Measurements from ENCODE around the gene FYB1. TPM values are rescaled to one million over a fixed set of nuclear protein-coding genes. Genes with fewer than 3 reads are reported as not detected.
A peak's percentile ranks its signal among the peaks of the same experiment; 100 is the strongest.

Gene FYB1
- polyA plus RNA-seq, 3 donors, result 75.3 to 141 (median 118) TPM

DNA sequence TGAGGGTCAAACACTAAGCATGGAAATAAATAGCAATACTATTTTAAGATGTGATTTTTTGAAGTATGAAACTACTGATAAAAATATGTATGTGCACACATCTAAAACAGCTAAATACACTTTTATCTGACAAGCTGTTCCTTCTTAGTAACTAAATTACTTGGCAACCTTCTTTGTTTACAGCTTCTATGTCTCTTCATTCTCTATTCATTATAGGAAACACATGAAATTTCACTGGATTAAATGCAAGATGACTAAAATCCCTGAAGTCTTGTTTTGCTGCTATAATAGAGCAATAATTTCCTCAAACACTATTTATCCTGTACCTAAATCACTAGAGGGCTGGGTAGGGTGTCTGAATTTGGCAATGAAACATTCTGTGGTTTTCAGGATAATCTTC lies 156.8 kb downstream of the FYB1 start:
- no peak overlapping the region for H3K4me3 Mint-ChIP-seq
- Histone ChIP-seq H3K36me3 (replicated peaks in 1 of 2; ENCODE audit: control insufficient read depth in 1 of 2, insufficient read depth in 2 of 2, low read length in 2 of 2) (peaks cover 8 to 28% of the 10 kb centered on the region in 2 donors), H3K4me2 (replicated peaks; ENCODE audit: extremely low read depth, low read length, poor library complexity, severe bottlenecking) (no peak overlapping the region), H3K9ac (ENCODE audit: insufficient read depth, low read length, poor library complexity, severe bottlenecking) (no peak overlapping the region), H3K79me2 (ENCODE audit: insufficient read depth, low read length) (peaks cover 93% of the 10 kb centered on the region), H2AFZ (ENCODE audit: insufficient read depth, low read depth, low read length, poor library complexity, severe bottlenecking) (no peak overlapping the region), H3K27ac (ENCODE audit: low read depth in 1 of 2, low read length in 2 of 2) (no peak overlapping the region), H3K4me3 (replicated peaks in 1 of 3; ENCODE audit: low read depth in 2 of 3, low read length in 3 of 3) (no peak overlapping the region), H3K27me3 (ENCODE audit: control insufficient read depth in 2 of 2, insufficient read depth in 2 of 2, low read length in 2 of 2) (no peaks in the 10 kb centered on the region), H3K9me3 (replicated peaks in 1 of 2; ENCODE audit: control insufficient read depth in 1 of 2, insufficient read depth in 1 of 2, low read length in 2 of 2) (peaks cover 9 to 11% of the 10 kb centered on the region in 2 donors), H4K20me1 (ENCODE audit: insufficient read depth, low read length) (peaks cover 99% of the 10 kb centered on the region), H3K4me1 (ENCODE audit: control insufficient read depth in 1 of 2, insufficient read depth in 2 of 2, low read length in 2 of 2) (peaks cover 0 to 8% of the 10 kb centered on the region in 2 donors)
- no peaks in the 10 kb centered on the region for H3K27me3 Mint-ChIP-seq (ENCODE audit: low read depth in 3 of 3)
- no peak for DNase-seq
- TF ChIP-seq, protein P1, sequence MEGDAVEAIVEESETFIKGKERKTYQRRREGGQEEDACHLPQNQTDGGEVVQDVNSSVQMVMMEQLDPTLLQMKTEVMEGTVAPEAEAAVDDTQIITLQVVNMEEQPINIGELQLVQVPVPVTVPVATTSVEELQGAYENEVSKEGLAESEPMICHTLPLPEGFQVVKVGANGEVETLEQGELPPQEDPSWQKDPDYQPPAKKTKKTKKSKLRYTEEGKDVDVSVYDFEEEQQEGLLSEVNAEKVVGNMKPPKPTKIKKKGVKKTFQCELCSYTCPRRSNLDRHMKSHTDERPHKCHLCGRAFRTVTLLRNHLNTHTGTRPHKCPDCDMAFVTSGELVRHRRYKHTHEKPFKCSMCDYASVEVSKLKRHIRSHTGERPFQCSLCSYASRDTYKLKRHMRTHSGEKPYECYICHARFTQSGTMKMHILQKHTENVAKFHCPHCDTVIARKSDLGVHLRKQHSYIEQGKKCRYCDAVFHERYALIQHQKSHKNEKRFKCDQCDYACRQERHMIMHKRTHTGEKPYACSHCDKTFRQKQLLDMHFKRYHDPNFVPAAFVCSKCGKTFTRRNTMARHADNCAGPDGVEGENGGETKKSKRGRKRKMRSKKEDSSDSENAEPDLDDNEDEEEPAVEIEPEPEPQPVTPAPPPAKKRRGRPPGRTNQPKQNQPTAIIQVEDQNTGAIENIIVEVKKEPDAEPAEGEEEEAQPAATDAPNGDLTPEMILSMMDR (IDR thresholded peaks at IDR 0.05), result no peak
- intact Hi-C loops (cut with micrococcal nuclease), result no loop called here
- peaks cover 0 to 10% (median 3%) of the 10 kb centered on the region in 7 donors for H3K9me3 Mint-ChIP-seq
- H3K4me1 Mint-ChIP-seq, result peaks cover 21% of the 10 kb centered on the region
- H3K27ac Mint-ChIP-seq, result no peak overlapping the region
- peaks cover 20 to 28% of the 10 kb centered on the region in 2 donors for H3K36me3 Mint-ChIP-seq

DNA sequence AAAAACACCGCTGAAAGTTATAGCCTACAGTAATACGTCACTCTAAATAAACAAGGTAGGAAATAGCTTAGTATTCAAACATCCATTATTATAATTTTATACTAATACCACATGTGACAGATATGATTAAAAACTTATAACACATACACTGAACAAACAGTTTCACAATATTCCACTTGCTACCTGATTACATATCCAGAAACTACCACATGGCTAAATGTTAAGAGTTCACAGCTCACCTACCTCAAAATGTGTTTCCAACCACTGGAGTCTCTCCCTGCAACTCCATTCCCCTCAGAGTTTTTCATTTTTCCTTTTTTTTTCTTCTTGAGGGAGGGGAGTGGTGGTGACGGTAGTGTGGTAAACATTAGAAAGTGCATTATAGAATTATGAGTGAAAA lies 157.3 kb downstream of the FYB1 start:
- DNase-seq, result no peak
- Histone ChIP-seq H3K9ac (ENCODE audit: insufficient read depth, low read length, poor library complexity, severe bottlenecking) (no peak overlapping the region), H3K79me2 (ENCODE audit: insufficient read depth, low read length) (peaks cover 93% of the 10 kb centered on the region), H3K4me1 (ENCODE audit: control insufficient read depth in 1 of 2, insufficient read depth in 2 of 2, low read length in 2 of 2) (peaks cover 0 to 8% of the 10 kb centered on the region in 2 donors), H3K27me3 (ENCODE audit: control insufficient read depth in 2 of 2, insufficient read depth in 2 of 2, low read length in 2 of 2) (no peaks in the 10 kb centered on the region), H3K4me2 (replicated peaks; ENCODE audit: extremely low read depth, low read length, poor library complexity, severe bottlenecking) (no peak overlapping the region), H3K27ac (ENCODE audit: low read depth in 1 of 2, low read length in 2 of 2) (no peak overlapping the region), H3K36me3 (replicated peaks in 1 of 2; ENCODE audit: control insufficient read depth in 1 of 2, insufficient read depth in 2 of 2, low read length in 2 of 2) (peaks cover 8 to 25% of the 10 kb centered on the region in 2 donors), H3K4me3 (replicated peaks in 1 of 3; ENCODE audit: low read depth in 2 of 3, low read length in 3 of 3) (no peak overlapping the region), H2AFZ (ENCODE audit: insufficient read depth, low read depth, low read length, poor library complexity, severe bottlenecking) (no peak overlapping the region), H4K20me1 (ENCODE audit: insufficient read depth, low read length) (peaks cover 99% of the 10 kb centered on the region), H3K9me3 (replicated peaks in 1 of 2; ENCODE audit: control insufficient read depth in 1 of 2, insufficient read depth in 1 of 2, low read length in 2 of 2) (peaks cover 5 to 10% of the 10 kb centered on the region in 2 donors)
- TF ChIP-seq, protein P1 (IDR thresholded peaks at IDR 0.05), result no peak
- Mint-ChIP-seq H3K27me3 (ENCODE audit: low read depth in 3 of 3) (no peaks in the 10 kb centered on the region), H3K27ac (peak overlapping the region in 2 of 7 donors; percentile 26 to 50), H3K36me3 (peaks cover 16 to 24% of the 10 kb centered on the region in 2 donors), H3K9me3 (peaks cover 0 to 8% (median 2%) of the 10 kb centered on the region in 7 donors), H3K4me3 (no peak overlapping the region), H3K4me1 (peaks cover 21% of the 10 kb centered on the region)
- no CpG with 5 or more reads among the region's 3 CpGs for WGBS (ENCODE audit: insufficient coverage)
- intact Hi-C loops (cut with micrococcal nuclease), result no loop called here

All from CD14-positive monocyte (primary cell).